Hepatocyte (in vitro differentiated cells): Measurements from ENCODE around the gene FUT6. TPM values are rescaled to one million over a fixed set of nuclear protein-coding genes. Genes with fewer than 3 reads are reported as not detected.

Experiments used
- DNase-seq: peaks from one replicate; pipeline ENCODE4 v3.0.0-alpha.2; 2016; ENCODE audit warnings: low spot score
- H2AFZ ChIP-seq: fragments of 200-600 bp; sonication (generic); 2 replicates; pipeline ENCODE4 v1.6.0; 2016; ENCODE audit warnings: antibody characterized with exemption, mild to moderate bottlenecking
- H3K27ac ChIP-seq: fragments of 200-600 bp; sonication (generic); 2 replicates; pipeline ENCODE4 v1.5.1; 2016; ENCODE audit warnings: mild to moderate bottlenecking
- H3K27me3 ChIP-seq: fragments of 200-600 bp; sonication (generic); 2 replicates; pipeline ENCODE4 v1.6.1; 2016
- H3K36me3 ChIP-seq: fragments of 200-600 bp; sonication (generic); replicated peaks from 2 replicates; pipeline ENCODE4 v1.5.1; 2016; ENCODE audit warnings: low read depth; ENCODE audit not compliant: insufficient read depth
- H3K4me1 ChIP-seq: fragments of 200-600 bp; sonication (generic); 2 replicates; pipeline ENCODE4 v1.5.1; 2016; ENCODE audit warnings: mild to moderate bottlenecking, moderate library complexity; ENCODE audit not compliant: insufficient read depth
- H3K4me2 ChIP-seq: fragments of 200-600 bp; sonication (generic); 2 replicates; pipeline ENCODE4 v1.6.0; 2016
- H3K4me3 ChIP-seq: fragments of 200-600 bp; sonication (generic); 2 replicates; pipeline ENCODE4 v1.5.1; 2016; ENCODE audit warnings: mild to moderate bottlenecking
- H3K79me2 ChIP-seq: fragments of 200-600 bp; sonication (generic); 2 replicates; pipeline ENCODE4 v1.6.0; 2017; ENCODE audit warnings: mild to moderate bottlenecking
- H3K9me2 ChIP-seq: fragments of 200-600 bp; sonication (generic); replicated peaks from 2 replicates; pipeline ENCODE4 v1.6.0; 2017; ENCODE audit warnings: mild to moderate bottlenecking; ENCODE audit not compliant: insufficient read depth
- H3K9me3 ChIP-seq: fragments of 200-600 bp; sonication (generic); 2 replicates; pipeline ENCODE4 v1.5.1; 2016; ENCODE audit warnings: low read depth, mild to moderate bottlenecking
- H4K20me1 ChIP-seq: fragments of 200-600 bp; sonication (generic); 2 replicates; pipeline ENCODE4 v1.6.0; 2016; ENCODE audit warnings: mild to moderate bottlenecking; ENCODE audit not compliant: insufficient read depth, poor library complexity, severe bottlenecking
- CTCF ChIP-seq: fragments of 200-600 bp; sonication (generic); IDR thresholded peaks from 2 replicates; pipeline ENCODE4 v1.5.1; 2016; ENCODE audit warnings: antibody characterized with exemption, mild to moderate bottlenecking; ENCODE audit not compliant: poor library complexity
- EZH2 ChIP-seq: fragments of 200-600 bp; sonication (generic); IDR thresholded peaks from 2 replicates; pipeline ENCODE4 v1.6.1; 2016; ENCODE audit warnings: antibody characterized with exemption, mild to moderate bottlenecking, borderline replicate concordance
- EZH2phosphoT487 ChIP-seq: fragments of 200-600 bp; sonication (generic); IDR thresholded peaks from one replicate; pipeline ENCODE4 v1.6.1; 2018; ENCODE audit warnings: antibody characterized with exemption, mild to moderate bottlenecking, low read depth, moderate library complexity; ENCODE audit not compliant: unreplicated experiment, severe bottlenecking
- WGBS: methylation state at CpG from one replicate; pipeline ENCODE4 v1.1.6; 2016; ENCODE audit warnings: low lambda C conversion rate; ENCODE audit errors: missing lambda C conversion rate; 5-methylcytosine and 5-hydroxymethylcytosine counted together
- polyA plus RNA-seq: library from polyadenylated mRNA; unstranded; fragments of >200 nt; fragmentation: Nextera tagmentation; extraction: Ambion mirVana; gene quantifications from 2 replicates; pipeline ENCODE4 v1.2.1, GENCODE V29; 2016
- total RNA-seq: library from RNA; depleted of rRNA; stranded (reverse); fragments of >200 nt; gene quantifications from 2 replicates; pipeline ENCODE4 v1.2.3, GENCODE V29; 2014

FUT6 gene
- total and polyA plus RNA-seq, 2 experiments from 2014 or later: 0.07 TPM; not detected in 1

GRCh38 chr19:5814123-5814851, 25.2 kb downstream of the FUT6 start:
- Histone ChIP-seq H3K79me2 (no peaks in the 10 kb centered on the region), H3K4me2 (no peak overlapping the region), H3K9me3 (no peaks in the 10 kb centered on the region), H2AFZ (no peak overlapping the region), H3K36me3 (no peaks in the 10 kb centered on the region), H3K27me3 (no peaks in the 10 kb centered on the region), H4K20me1 (no peaks in the 10 kb centered on the region), H3K27ac (no peak overlapping the region), H3K9me2 (no peaks in the 10 kb centered on the region), H3K4me3 (no peak overlapping the region), H3K4me1 (no peaks in the 10 kb centered on the region)
- TF ChIP-seq EZH2phosphoT487 (no peak), CTCF (no peak), EZH2 (no peak)
- WGBS: 81% methylated on average over 9 of the region's 9 CpGs
- DNase-seq: no peak

- H3K27ac ChIP-seq: no peak overlapping the region
- H3K79me2 ChIP-seq: no peaks in the 10 kb centered on the region
- no peak overlapping the region for H2AFZ ChIP-seq
- no peaks in the 10 kb centered on the region for H3K36me3 ChIP-seq
- 97% methylated on average over 4 of the region's 4 CpGs for WGBS
- no peak overlapping the region for H3K4me2 ChIP-seq
- no peaks in the 10 kb centered on the region for H3K9me3 ChIP-seq
- TF ChIP-seq EZH2phosphoT487 (no peak), EZH2 (no peak), CTCF (no peak)
- no peaks in the 10 kb centered on the region for H4K20me1 ChIP-seq
- H3K9me2 ChIP-seq: no peaks in the 10 kb centered on the region
- H3K27me3 ChIP-seq: no peaks in the 10 kb centered on the region
- H3K4me1 ChIP-seq: no peaks in the 10 kb centered on the region
- DNase-seq: no peak
- no peak overlapping the region for H3K4me3 ChIP-seq
Observed at GRCh38 chr19:5811117-5811516, 28.4 kb downstream of the FUT6 start.

GRCh38 chr19:5809469-5809868, 30.0 kb downstream of the FUT6 start:
- H3K4me2 ChIP-seq: no peak overlapping the region
- no peak overlapping the region for H3K27ac ChIP-seq
- peaks cover 3% of the 10 kb centered on the region for H3K4me1 ChIP-seq
- H3K27me3 ChIP-seq: no peaks in the 10 kb centered on the region
- H3K79me2 ChIP-seq: no peaks in the 10 kb centered on the region
- WGBS: 88% methylated on average over 10 of the region's 10 CpGs
- no peaks in the 10 kb centered on the region for H3K9me2 ChIP-seq
- H3K9me3 ChIP-seq: no peaks in the 10 kb centered on the region
- no peak overlapping the region for H3K4me3 ChIP-seq
- H4K20me1 ChIP-seq: no peaks in the 10 kb centered on the region
- TF ChIP-seq EZH2 (no peak), CTCF (no peak), EZH2phosphoT487 (no peak)
- no peak overlapping the region for H2AFZ ChIP-seq
- no peaks in the 10 kb centered on the region for H3K36me3 ChIP-seq
- DNase-seq: no peak
